Inflammatory macrophage (primary cell): ENCODE measurements around the gene LINGO4.
A peak's percentile ranks its signal among the peaks of the same experiment; 100 is the strongest.
"Not testable (repeated sequence)": the region's sequence is repeated elsewhere in the genome, so short reads cannot be mapped to it uniquely, and the experiment has no call there.

Experiments used
- DNase-seq, 2 donors: peaks; one replicate each; pipeline ENCODE4 v3.0.0-alpha.2; 2020 to 2022

The LINGO4 gene

DNA sequence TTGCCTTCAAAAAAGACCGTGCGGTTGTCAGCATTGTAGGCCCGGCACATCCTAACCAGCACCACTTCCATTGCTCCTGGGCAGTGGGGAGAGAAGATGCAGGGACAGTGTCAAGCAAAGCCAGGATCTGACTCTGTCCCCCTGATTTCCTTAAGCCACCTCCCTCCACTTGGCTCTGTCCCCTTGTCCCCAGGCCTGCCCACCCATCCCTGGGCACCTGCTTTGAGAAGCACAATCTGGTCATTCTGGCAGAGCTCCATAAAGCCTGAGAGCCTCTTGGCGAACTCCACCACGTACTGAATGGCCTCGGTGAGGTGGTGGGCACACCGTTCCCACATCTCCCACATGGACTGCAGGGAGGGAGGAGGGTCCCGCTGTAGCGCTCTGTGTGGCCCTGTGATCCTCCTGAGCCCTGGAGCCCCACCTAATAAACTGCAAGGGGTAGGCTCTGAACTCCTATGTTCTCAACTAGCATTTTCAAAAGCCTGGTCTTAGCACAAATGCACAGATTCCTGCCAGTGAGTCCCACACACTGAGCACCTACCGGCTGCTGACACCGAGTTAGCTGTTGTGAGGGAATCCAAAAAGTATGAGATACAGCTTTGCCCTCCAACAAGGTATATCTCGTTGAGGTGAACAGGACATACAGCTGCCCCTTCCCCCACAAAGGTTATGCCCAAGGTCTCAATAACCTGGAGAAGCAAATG is 8.2 kb upstream of the LINGO4 start:
- no peak for DNase-seq

DNA sequence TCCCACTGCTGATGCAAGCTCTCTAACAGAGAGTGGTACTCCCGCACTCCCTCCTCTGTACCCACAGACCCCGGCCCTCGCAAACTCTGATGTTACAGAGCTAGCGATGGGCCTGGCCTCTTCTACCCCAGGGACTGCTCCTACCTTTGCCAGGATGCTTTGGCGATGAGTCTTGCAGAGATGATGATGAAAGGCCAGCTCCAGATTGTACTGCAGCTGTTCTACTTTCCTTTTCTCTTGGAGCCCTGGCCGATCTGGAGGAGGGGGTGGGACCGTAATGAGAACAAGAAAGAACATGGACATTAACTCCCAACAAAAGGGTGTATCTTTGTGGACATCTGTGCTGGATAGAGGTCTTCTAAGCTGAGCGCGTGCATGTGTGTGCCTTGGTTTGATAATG is 6.0 kb upstream of the LINGO4 start:
- no peak for DNase-seq

DNA sequence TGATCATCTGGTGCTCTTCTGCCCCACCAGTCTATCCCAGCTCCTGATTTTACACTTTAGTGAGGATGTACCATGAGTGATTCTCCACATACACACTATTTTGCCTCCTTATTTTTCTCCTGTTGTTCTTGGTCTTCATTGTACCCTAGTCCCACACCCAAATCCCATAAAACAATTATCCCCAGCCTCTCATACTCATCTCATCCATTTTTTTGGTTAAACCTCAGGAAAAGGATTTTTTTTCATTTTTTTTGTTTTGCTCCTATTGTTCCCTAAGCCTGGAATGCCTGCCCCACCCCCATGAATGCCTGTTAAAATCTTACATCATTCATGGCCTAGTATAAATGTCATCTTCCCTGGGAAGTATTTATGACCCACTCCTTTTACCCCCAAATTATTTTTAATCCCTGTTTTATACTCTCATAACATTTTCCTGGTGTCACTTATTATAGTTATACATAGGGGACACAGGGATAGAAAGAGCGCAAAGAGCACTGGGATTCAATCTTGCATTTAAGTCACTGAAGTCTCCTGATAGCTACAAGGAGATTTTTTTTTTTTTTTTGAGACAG is 4.9 kb upstream of the LINGO4 start:
- DNase-seq = no peak

- DNase-seq = peak in 1 of 2 donors; percentile 22
Measured at GRCh38 chr1:151809290-151809984, 4.2 kb upstream of the LINGO4 start.

DNA sequence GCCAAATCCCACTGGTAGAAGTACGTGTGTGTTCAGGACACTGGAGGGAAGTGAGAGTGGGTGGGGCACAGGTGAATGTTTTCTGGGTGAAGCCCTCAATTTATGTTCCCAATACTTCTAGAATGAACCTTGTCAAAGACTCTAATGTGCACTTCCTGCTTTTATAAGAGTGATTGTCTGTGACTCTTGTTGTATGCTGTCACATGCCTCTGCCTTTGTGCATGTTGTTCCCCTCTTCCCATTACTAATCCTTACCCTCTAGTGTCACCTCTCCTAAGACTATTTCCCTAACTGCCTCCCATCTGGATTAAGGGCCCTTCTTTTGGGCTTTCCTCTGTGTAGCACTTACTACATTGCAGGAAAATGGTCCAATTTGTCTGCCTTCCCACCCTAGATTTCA is 2.5 kb upstream of the LINGO4 start:
- peak; percentile 15 to 31 for DNase-seq

DNA sequence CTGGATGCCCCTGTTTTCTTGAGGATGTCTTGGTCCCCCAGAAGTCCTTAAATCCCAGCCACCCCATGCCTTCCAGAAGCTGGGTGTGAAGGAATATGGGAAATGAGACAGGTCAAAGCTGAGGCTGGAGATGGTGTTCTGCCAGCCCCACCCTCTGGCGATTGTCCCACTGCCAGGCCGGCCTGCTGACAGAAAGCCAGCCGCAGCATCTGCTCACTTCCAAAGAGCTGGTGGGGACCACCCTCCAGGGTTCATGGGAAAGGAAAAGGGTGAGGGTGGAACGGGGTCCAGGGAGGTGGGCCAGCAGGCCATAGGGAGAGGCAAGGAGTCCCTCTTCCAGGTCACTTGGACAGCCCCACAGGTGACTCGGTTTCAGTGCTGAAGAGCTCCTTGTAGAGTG is 1.9 kb upstream of the LINGO4 start:
- no peak for DNase-seq

DNA sequence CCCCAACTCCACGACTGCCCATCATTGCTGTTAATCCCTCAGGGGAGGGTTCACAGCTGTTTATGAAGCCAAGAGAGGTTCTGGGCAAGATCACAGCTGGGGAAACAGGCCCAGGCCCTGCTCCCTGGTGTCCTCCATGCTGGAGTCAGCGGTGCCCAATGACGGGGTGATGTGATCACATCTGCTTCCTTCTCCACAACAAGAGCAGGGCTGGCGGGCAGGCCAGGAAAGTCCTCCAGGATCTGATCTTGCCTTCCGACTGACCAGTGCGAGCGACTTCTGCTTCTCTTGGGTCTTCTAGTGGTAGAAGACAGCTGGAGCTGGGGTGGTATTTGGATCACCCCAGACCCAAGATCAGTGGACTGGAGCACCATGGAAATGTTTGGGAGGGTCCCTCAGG is 951 bp upstream of the LINGO4 start:
- no peak for DNase-seq

- DNase-seq = no peak
Measured at GRCh38 chr1:151803915-151804314, 1.3 kb downstream of the LINGO4 start.

DNA sequence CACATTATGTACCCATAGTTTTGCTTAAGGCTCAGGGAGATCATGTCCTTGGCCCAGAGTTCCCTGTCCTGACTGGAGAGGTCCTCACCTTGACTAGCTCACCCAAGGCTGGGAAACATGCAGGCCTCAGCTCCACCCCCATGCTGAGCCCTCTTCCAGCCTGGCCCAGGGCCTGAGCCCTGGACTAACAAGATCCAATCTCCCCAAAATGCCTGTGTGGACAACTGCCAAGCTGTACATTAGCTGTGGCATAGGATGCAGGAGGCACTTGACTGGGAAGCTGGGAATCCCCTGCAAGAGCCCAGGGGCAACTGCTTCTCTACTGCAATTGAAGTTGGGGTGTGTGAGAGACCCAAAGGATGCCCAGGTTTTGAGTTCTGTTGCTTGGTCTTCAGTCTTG is 2.1 kb downstream of the LINGO4 start:
- no peak for DNase-seq

DNA sequence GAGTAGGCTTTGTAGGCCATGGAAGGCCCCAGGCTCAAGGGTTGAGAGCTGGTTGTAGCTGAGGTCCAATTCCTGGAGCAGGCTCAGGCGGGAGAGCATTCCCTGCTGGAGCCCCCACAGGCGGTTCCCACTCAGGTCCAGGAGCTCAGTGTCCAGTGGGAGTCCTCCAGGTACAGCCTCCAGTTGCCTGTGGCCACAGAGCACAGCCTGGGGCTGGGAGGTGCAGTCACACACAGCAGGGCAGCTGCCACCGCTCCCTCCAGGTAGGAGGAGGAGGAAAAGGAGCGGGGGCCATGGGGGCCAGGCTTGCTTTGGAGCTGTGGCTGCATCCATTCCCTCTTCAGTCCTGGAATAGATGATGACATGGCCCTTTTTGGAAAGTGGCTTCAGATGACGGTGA is 2.8 kb downstream of the LINGO4 start:
- no peak for DNase-seq

- DNase-seq = no peak
Measured at GRCh38 chr1:151801846-151802245, 3.4 kb downstream of the LINGO4 start.

GRCh38 chr1:151801310-151801820 is 3.9 kb downstream of the LINGO4 start:
- DNase-seq = no peak

DNA sequence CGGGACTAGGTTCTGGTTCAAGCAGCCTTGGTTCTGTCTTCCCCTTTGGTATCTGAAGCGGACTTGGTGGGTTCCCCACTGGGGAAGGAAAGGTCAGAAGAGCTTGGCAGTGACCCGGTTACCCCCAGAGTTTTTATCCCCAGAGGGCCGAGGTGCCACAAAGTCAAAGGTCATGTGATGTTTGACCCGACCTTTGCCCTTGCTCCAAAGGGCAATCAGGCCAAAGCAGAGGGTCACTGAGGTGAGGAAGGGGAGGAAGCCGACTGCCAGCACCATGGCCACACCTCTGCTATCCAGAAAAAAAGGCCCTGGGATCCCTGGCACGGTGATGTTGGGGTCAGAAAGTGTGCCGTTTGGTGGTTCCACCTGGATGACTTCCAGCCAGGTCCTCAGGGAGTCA is 4.4 kb downstream of the LINGO4 start:
- no peak for DNase-seq

DNA sequence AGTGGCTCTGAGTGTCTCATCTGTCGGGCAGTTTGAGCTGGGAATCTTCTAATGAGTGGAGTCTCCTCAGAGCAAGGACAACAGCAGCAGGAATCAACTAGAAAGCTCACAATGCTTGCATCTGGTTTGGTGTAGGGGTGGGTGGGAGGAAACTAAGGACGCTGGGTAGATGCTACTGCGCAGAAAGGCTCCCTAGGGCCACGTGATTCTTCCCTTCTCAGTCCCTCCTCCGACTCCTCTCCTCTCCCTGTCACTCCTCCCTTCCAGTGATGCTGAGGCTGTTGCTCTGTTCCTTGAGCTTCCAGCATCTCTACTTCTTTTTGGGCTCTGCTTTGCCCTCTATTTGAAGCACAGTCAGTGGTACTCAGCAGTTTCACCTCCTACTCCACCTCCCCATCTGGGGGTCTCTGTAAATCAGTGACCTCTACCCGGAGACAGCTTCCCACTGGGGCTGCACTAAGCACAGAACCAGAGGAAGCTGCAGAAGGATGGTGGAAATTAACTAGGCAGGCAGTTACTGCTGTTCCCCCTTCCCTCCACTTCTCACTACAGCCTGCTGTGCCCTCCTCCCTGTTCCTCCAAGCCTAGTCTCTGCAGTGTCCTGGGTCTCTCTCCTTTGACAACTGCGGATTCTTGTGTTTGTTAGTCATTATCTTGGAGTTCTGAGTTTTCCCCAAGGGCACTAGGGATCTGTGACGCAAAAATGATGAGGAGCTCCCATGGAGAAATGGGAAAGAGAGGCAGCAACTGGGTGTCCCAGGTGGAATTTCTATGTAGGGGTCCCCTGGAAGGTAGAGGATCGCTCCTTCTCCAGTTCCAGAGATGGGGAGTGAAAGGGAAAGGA is 5.8 kb downstream of the LINGO4 start:
- no peak for DNase-seq

GRCh38 chr1:151798571-151798970 is 6.6 kb downstream of the LINGO4 start:
- DNase-seq = no peak

DNA sequence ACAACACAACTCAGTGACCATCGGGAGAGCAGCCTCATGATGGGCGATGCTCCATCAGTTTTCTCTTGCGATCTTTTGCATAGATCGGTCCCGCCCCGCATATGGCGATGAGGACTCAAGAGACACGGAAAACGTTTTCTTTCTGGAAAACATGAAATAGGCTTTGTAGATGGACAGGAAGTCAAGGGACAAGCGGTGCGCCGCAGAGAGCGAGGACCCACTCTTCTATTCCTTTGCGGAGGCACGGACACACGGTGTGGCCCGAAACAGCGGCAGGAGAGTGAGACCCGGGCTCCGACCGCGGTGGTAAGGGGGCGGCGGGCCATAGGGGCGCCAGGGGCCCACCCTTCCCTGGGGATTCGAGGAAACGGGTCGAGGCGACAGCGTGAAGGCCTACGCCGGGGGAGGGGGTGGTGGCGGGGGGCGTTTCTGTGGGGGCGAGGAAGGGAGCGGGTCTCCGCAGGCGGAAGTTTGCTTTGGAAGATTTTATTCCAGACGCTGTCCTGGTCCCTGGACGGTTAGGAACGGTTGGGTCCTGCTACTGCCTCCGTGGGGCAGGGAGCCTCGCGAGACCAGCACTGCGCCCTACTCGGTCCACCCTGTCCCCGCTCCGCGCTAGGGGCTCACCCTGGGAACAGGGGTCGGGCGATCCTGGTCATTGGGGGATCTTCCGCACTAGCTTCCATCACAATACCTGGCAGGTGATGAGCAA is 14.1 kb downstream of the LINGO4 start:
- DNase-seq = peak in 1 of 2 donors; percentile 17

DNA sequence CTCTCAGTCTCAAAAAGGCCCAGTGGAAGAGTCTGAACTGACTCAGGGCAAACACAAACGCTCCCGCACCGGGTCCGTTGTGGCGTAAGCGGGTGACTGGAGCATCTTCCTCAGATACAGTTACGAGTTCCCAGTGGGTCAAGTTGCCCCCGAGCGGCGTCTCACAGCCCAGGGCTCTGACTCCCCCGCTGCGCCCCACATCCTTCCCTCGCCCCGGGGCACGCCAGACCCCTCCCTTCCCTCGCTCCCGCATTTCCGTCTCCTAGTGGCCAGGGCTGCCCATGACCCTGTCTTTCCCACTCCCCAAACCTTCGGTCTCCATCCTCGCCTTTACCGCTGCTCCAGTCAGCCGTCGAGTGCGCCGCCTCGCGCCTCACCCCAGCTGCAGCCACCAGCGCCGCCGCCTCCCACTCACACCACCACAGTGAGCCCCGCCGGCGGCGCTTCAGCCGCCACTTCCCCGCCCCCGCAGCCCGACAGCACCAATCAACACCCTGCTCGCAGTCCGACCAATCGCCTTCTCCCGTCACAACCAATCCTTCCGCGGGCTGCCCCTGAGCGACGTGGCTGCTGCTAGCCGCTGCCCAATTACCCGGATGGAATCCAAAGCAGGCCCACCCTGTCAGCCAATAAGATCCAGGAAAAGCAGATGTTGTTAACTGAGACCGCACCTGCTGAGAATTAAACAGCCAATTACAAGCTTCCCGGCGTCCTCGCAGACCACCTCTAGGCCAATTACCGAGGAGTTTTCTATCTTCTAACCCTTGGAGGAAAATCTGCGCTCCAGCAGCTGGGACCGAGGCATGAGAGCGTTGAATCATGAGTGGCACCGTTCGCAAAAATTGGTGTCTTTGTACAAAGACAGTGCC is 14.9 kb downstream of the LINGO4 start, which contains the start of gene TDRKH:
Gene TDRKH (minus strand): TSS at position 430 of the 869 bp plus-strand sequence. CDS start 7,478 bp downstream, outside the sequence.
- peak; percentile 99 for DNase-seq

DNA sequence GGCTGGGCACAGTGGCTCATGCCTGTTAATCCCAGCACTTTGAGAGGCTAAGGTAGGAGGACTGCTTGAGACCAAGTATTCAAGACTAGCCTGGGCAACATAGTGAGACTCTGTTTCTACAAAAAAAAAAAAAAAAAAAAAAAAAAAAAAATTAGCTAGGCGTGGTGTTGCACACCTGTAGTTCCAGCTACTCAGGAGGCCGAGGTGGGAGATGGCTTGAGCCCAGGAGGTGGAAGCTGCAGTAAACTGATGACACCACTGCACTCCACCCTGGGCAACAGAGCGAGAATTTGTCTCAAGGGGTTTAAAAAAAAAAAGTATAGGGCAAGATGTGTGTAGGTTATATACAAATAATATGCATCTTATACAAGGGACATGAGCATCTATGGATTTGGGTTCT is 17.5 kb downstream of the LINGO4 start:
- no peak for DNase-seq

DNA sequence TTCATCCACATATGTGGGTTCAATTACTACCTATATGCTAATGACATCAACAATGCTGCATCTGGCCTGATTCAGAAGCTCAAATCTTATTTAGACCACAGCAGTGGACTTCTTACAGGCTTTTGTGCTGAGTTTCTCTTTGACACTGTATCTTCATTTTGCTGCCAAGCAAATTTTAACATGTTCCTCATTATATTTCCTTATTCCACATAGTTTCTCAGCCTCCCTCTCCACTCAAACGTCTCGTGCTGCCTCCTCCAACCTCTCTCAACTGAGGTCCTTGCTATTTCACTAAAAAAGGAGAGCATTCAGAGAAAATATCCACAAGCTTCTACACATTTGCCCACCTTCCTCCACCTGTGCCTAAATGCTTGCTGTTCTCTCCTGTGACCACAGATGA is 21.4 kb downstream of the LINGO4 start:
- DNase-seq = peak; percentile 37 to 58

GRCh38 chr1:151782741-151783140 is 22.5 kb downstream of the LINGO4 start:
- DNase-seq = no peak

DNA sequence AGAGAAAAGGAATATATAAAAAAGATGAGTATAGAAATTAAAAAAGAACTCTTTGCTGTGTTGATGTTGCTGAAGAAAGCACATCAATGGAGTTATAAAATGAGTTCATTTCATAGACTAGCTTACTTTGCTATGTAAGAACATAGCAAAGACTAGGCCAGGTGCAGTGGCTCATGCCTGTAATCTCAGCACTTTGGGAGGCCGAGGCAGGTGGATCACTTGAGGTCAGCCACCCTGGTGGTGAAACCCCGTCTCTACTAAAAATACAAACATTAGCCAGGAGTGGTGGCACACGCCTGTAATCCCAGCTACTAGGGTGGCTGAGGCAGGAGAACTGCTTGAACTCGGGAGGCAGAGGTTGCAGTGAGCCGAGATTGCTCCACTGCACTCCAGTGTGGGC is 23.2 kb downstream of the LINGO4 start:
- DNase-seq = not testable (repeated sequence)
